Measurements from ENCODE around the gene SUCO.
"Not testable (repeated sequence)": the region's sequence is repeated elsewhere in the genome, so short reads cannot be mapped to it uniquely, and the experiment has no call there.

SUCO gene

DNA sequence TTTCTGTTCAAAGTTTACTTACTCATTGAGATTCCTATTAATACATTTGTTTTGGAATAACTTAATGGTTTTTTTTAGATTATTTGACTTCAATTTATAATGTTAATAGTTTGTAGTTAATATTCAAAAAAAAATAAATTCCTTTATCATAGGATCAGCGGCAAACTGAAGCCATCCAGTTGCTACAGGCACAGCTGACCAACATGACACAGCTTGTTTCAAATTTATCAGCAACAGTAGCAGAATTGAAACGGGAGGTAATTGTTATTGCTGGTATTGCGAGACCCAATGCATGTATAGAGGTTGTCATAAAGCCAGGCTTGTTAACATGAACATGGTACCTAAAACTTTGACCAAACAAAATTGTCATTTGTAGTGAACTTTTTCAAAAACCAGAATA, 67.0 kb downstream of the SUCO start:
- no peak for DNase-seq
- intact Hi-C loops (cut with DNase I) = no loop called here

- intact Hi-C loops (cut with DNase I) = no loop called here
- DNase-seq = no peak
Observed at GRCh38 chr1:172600615-172601014, 67.7 kb downstream of the SUCO start.

GRCh38 chr1:172601046-172601630, 68.2 kb downstream of the SUCO start:
- no peak for DNase-seq
- intact Hi-C loops (cut with DNase I) = no loop called here

GRCh38 chr1:172602706-172603105, 69.8 kb downstream of the SUCO start:
- no peak for DNase-seq
- intact Hi-C loops (cut with DNase I) = no loop called here

DNA sequence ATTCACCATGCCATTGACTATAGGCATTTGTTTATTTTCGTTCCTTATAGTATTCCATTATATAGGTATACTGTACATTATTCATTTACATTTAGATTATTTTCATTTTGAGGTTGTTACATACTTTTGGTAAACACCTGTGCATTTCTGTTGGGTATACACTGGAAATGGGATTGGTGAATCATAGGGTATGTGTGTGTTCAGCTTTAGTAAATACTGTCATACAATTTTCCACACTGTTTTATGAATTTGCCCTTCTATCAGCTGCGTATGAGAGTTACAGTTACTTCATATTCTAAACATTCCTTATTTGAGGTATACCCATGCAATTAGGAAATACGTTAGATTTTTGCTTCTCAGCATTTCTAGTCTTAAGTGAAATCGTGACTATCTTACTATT, 70.9 kb downstream of the SUCO start:
- intact Hi-C loops (cut with DNase I) = no loop called here
- DNase-seq = no peak

DNA sequence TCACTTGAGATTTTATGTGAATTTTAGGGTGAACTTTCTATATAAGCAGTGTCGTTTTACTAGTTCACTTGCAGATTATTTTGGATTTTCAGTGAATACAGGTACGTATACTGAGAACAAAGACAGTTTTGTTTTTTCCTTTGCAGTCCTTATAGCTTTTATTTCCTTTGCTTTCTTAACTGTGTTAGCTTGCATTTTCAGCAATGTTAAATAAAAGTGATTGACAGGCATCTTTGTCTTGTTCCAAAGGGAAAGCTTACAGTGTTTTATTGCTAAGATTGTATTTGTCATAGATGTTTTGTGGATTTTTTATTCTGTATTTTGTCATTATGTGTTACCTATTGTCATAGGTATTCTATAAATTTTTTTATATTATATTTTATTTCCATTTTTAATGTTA, 72.7 kb downstream of the SUCO start:
- intact Hi-C loops (cut with DNase I) = no loop called here
- no peak for DNase-seq

DNA sequence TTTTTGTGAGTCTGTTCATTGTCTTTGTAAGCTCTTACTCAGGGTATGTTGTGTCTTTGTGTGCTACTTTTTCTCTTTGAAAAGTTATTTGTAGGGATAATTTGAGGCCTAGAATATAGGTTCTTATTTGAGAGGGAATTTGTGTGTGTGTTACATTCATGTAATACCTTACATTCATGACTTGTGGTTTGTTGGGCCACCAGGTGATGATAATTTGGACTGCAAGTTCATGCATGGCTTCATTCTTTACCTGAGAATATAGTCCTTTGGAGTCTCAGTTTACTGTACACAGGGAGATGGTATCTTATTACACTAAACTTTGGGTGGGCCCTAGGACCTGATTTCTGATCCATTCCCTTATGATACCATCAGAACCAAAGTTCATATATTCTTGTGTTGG, 74.2 kb downstream of the SUCO start:
- intact Hi-C loops (cut with DNase I) = no loop called here
- no peak for DNase-seq

GRCh38 chr1:172608098-172608601, 75.2 kb downstream of the SUCO start:
- no peak for DNase-seq
- intact Hi-C loops (cut with DNase I) = no loop called here

DNA sequence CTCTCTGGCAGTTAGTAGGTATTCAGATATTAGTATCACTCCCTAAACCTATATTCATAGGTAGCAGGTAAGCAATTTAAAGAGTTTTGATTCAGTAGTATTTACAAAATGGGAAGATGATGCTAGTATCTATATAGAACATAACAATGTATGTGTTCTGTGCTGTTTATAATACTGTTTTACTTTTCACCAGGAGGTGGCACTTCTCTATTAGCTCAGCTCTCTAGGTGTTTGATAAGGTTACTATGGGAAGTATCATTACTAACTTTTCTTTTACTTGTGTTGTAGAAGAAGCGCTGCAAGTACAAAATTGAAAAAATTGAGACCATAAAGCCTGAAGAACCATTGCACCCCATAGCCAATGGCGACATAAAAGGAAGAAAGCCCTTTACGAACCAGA, 76.6 kb downstream of the SUCO start:
- DNase-seq = no peak

DNA sequence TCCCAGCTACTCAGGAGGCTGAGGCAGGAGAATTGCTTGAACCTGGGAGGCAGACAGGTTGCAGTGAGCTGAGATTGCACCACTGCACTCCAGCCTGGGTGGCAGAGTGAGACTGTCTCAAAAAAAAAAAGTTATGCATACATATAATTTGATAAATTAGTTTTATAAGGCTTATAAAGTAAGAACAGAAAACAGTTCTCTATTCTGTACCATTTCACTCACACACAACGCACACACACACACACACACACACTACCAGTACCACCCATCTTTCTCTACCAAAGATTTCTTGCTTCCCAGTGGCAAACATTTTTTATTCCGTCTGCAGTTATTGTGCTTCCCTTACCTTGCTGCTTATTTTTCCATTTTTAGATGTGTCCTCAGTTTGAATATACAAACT, 79.5 kb downstream of the SUCO start:
- DNase-seq = no peak
- intact Hi-C loops (cut with DNase I) = no loop called here

More for the DNA sequence above, 76.6 kb downstream of the SUCO start:
- intact Hi-C loops (cut with DNase I) = no loop called here

GRCh38 chr1:172613294-172613693, 80.3 kb downstream of the SUCO start:
- DNase-seq = no peak
- intact Hi-C loops (cut with DNase I) = no loop called here

GRCh38 chr1:172616195-172616594, 83.2 kb downstream of the SUCO start:
- no peak for DNase-seq
- intact Hi-C loops (cut with DNase I) = no loop called here

GRCh38 chr1:172616636-172617035, 83.7 kb downstream of the SUCO start:
- intact Hi-C loops (cut with DNase I) = no loop called here

DNA sequence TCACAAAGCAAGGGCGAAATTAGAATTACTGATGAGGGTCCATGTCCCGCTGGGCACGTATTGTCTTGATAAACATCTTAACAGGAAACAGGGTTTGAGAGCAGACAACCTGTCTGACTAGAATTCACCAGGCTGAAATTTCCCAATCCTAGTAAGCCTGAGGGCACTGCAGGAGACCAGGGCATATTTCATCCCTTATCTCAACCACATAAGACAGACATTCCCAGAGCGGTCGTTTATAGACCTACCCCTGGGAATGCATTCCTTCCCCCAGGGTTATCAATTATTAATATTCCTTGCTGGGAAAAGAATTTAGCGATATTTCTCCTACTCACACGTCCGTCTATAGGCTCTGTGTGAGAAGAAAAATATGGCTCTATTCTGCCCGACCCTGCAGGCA, 87.7 kb downstream of the SUCO start:
- DNase-seq; intact Hi-C loops (cut with DNase I): not testable (repeated sequence)

More at GRCh38 chr1:172616636-172617035, 83.7 kb downstream of the SUCO start:
- no peak for DNase-seq

- intact Hi-C loops (cut with DNase I) = no loop called here
- no peak for DNase-seq
Observed at GRCh38 chr1:172622541-172622940, 89.6 kb downstream of the SUCO start.

DNA sequence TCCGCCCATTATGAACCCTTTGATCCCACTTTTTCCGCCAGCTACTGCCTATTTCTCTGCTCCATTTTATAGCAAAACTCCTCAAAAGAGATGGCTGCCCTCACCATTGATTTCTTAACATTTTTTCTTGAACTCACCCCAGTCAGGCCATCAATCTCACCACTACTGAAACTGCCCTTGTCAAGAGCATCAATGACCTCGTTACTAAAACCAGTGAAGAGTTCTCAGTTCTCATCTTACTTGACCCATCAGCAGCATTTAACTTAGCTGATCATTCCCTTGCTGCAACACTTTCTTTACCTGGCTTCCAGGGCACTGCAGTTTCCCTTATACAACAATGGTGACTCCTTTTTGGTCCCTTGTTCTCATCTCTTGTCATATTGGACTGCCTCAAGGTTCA, 90.8 kb downstream of the SUCO start:
- no peak for DNase-seq
- intact Hi-C loops (cut with DNase I) = no loop called here

GRCh38 chr1:172626845-172627244, 93.9 kb downstream of the SUCO start:
- intact Hi-C loops (cut with DNase I) = no loop called here
- DNase-seq = no peak

DNA sequence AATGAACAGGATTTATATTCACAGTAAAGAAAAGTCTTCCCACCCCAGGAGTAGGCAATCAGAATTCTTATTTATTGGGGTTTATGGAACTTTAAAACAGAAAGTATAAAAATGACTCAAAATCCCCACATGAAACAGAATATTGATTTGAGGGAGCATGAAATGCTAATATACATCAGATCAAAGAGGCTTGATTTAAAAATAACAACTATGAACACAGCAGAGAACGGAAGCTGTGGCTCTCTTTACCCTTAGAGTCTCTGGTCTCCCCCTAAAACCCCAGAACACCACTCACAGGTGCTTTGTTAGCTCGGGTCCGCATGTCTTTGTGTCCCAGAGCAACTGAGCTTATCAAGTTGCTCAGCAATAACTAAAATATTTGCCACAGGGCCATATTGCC, 94.8 kb downstream of the SUCO start:
- intact Hi-C loops (cut with DNase I) = no loop called here
- DNase-seq = no peak

- intact Hi-C loops (cut with DNase I) = no loop called here
- no peak for DNase-seq
Observed at GRCh38 chr1:172628401-172628800, 95.5 kb downstream of the SUCO start.

DNA sequence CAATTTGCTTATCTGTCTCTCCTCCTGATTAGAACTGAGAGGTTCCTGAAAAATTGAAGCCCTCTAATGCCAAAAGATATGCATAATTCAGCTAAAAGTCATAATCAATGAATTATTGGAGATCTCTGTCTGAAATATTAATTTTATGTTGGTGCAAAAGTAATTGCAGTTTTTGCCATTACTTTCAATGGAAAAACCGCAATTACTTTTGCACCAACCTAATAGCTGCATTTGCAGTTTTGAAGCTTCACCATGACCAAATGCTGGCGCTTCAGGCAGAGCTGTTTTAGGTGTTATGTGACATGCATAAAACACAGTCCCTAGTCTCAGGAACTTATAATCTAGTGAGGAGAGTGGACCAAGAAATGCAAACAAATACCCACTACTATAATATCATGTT, 96.2 kb downstream of the SUCO start:
- DNase-seq = no peak
- intact Hi-C loops (cut with DNase I) = no loop called here

- intact Hi-C loops (cut with DNase I) = no loop called here
- no peak for DNase-seq
Observed at GRCh38 chr1:172629638-172630037, 96.7 kb downstream of the SUCO start.

All from head of caudate nucleus (tissue), 42 donors.